Kidney epithelial cell (primary cell): ENCODE measurements around the gene WASL. TPM values are rescaled to one million over a fixed set of nuclear protein-coding genes. Genes with fewer than 3 reads are reported as not detected.
"Not testable (repeated sequence)": the region's sequence is repeated elsewhere in the genome, so short reads cannot be mapped to it uniquely, and the experiment has no call there.

Experiments used
- DNase-seq: peaks from one replicate; pipeline ENCODE4 v3.0.0-alpha.2; 2010; ENCODE audit warnings: low read depth
- H3K27me3 ChIP-seq: 2 replicates; pipeline ENCODE4 v1.6.0; 2011; ENCODE audit warnings: low read length; ENCODE audit not compliant: control insufficient read depth, insufficient read depth
- H3K36me3 ChIP-seq: 2 replicates; pipeline ENCODE4 v1.5.1; 2011; ENCODE audit warnings: low read length; ENCODE audit not compliant: control insufficient read depth, insufficient read depth
- H3K4me3 ChIP-seq: 2 replicates; pipeline ENCODE4 v1.5.1; 2011; ENCODE audit warnings: low read depth, mild to moderate bottlenecking, control low read depth, low read length
- CTCF ChIP-seq: IDR thresholded peaks from 2 replicates; pipeline ENCODE4 v1.5.1; 2011; ENCODE audit warnings: mild to moderate bottlenecking, moderate library complexity, low read length, control low read depth, inconsistent platforms; ENCODE audit not compliant: insufficient read depth, poor library complexity, severe bottlenecking
- total RNA-seq: library from RNA; depleted of rRNA; stranded (reverse); fragments of >200 nt; gene quantifications from 2 replicates; pipeline ENCODE4 v1.2.3, GENCODE V29; 2015

WASL gene
- total RNA-seq, 1 donor from 2014 or later = 31.6 TPM

GRCh38 chr7:123637203-123637602 is 111.6 kb downstream of the WASL start:
- no peak for TF ChIP-seq CTCF
- H3K4me3 ChIP-seq = no peak overlapping the region
- no peak for DNase-seq
- no peaks in the 10 kb centered on the region for H3K36me3 ChIP-seq
- H3K27me3 ChIP-seq = no peaks in the 10 kb centered on the region

GRCh38 chr7:123635551-123636359 is 113.0 kb downstream of the WASL start:
- TF ChIP-seq CTCF = peak; percentile 62
- no peak for DNase-seq
- H3K27me3 ChIP-seq = no peaks in the 10 kb centered on the region
- no peaks in the 10 kb centered on the region for H3K36me3 ChIP-seq
- H3K4me3 ChIP-seq = no peak overlapping the region

GRCh38 chr7:123634011-123634573 is 114.7 kb downstream of the WASL start:
- H3K27me3 ChIP-seq, H3K4me3 ChIP-seq, DNase-seq, H3K36me3 ChIP-seq: not testable (repeated sequence)

- Histone ChIP-seq H3K36me3 (no peaks in the 10 kb centered on the region), H3K4me3 (no peak overlapping the region), H3K27me3 (no peaks in the 10 kb centered on the region)
- peak; percentile 45 for DNase-seq
- no peak for TF ChIP-seq CTCF
Observed at GRCh38 chr7:123633553-123633952, 115.2 kb downstream of the WASL start.

GRCh38 chr7:123632808-123633207 is 116.0 kb downstream of the WASL start:
- H3K36me3 ChIP-seq = no peaks in the 10 kb centered on the region
- no peak for TF ChIP-seq CTCF
- no peak overlapping the region for H3K4me3 ChIP-seq
- DNase-seq = no peak
- H3K27me3 ChIP-seq = no peaks in the 10 kb centered on the region

Other genes starting within 250 kb of the WASL start
- gene IQUB, start 214.4 kb downstream of the WASL start, total RNA-seq = 0.21 and 0.63 TPM in 2 replicates
- 31.6 and 42.2 TPM in 2 replicates for gene NDUFA5, start 191.2 kb downstream of the WASL start, total RNA-seq
- gene ASB15, start 147.2 kb downstream of the WASL start, total RNA-seq = not detected in 2 replicates
- gene LMOD2, start 93.1 kb downstream of the WASL start, total RNA-seq = not detected in 2 replicates
- gene HYAL4, start 96.2 kb upstream of the WASL start, total RNA-seq = not detected in 2 replicates
- gene SPAM1, start 176.2 kb upstream of the WASL start, total RNA-seq = not detected in 2 replicates